ENCODE results near the gene S100A1. TPM values are rescaled to one million over a fixed set of nuclear protein-coding genes. Genes with fewer than 3 reads are reported as not detected.

S100A1 gene
- total RNA-seq, 1 donor from 2014 or later, result 0.58 TPM

DNA sequence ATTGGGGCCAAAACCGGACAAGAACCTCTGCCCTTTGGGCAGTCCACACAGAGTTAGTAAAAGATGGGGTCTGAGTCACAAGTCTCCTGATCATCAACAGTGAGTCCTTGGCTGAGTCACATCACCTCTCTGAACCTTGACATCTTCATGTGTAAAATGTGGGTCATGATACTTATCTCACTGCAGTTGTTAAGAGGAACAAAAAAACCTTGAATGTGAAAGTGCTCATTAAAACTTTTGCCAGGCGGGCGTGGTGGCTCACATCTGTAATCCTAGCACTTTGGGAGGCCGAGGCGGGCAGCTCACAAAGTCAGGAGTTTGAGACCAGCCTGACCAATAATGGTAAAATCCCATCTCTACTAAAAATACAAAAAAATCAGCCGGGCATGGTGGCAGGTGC is 31.0 kb upstream of the S100A1 start:
- no peak for DNase-seq (ENCODE audit: low spot score in 2 of 2, unreplicated experiment in 2 of 2)
- H3K27me3 Mint-ChIP-seq (ENCODE audit: low read depth), result no peaks in the 10 kb centered on the region
- peaks cover 6% of the 10 kb centered on the region for H3K4me1 Mint-ChIP-seq
- no peaks in the 10 kb centered on the region for H3K9me3 Mint-ChIP-seq
- H3K36me3 Mint-ChIP-seq, result no peaks in the 10 kb centered on the region
- TF ChIP-seq, protein P1, sequence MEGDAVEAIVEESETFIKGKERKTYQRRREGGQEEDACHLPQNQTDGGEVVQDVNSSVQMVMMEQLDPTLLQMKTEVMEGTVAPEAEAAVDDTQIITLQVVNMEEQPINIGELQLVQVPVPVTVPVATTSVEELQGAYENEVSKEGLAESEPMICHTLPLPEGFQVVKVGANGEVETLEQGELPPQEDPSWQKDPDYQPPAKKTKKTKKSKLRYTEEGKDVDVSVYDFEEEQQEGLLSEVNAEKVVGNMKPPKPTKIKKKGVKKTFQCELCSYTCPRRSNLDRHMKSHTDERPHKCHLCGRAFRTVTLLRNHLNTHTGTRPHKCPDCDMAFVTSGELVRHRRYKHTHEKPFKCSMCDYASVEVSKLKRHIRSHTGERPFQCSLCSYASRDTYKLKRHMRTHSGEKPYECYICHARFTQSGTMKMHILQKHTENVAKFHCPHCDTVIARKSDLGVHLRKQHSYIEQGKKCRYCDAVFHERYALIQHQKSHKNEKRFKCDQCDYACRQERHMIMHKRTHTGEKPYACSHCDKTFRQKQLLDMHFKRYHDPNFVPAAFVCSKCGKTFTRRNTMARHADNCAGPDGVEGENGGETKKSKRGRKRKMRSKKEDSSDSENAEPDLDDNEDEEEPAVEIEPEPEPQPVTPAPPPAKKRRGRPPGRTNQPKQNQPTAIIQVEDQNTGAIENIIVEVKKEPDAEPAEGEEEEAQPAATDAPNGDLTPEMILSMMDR (IDR thresholded peaks at IDR 0.05; ENCODE audit: unreplicated experiment), result no peak
- H3K4me3 Mint-ChIP-seq, result no peak overlapping the region
- H3K27ac Mint-ChIP-seq, result no peak overlapping the region

DNA sequence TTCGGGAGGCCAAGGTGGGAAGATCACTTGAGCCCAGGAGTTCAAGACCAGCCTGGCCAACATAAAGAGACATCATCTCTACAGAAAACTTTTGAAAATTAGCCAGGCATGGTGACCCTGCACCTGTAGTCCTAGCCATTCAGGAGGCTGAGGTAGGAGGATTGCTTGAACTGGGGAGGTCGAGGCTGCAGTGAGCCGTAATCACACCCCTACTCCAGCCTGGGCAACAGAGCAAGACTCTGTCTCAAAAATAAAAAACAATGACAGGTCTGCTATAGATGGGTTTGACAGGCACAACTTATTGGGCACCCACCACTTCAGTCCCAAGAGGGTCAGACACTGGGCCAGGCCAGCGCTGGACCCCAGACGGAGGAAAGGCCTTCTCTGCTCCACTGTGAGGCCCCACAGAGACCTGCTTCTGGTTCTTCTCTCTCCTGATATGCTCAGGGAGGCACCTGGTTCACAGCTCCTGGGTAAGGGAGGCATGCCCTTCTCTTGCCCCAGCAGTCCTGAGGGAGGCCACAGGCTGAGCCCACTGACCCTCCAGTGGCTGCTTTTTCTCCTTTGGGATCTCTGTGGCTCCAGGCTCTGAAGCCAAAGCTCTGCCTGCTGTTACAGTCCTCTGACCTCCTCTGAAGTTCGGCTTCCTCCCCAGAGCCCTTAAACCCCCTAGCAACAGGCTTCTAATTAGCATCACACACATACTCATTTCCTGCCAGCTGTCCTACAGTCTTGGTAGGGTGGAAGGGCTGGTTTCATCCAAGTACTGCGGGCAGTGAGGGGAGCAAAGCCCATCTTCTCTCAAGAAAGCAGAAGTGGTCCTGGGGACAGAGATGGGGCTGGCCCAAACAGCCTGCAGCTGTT is 29.7 kb upstream of the S100A1 start:
- Mint-ChIP-seq H3K27me3 (ENCODE audit: low read depth) (no peaks in the 10 kb centered on the region), H3K27ac (no peak overlapping the region), H3K4me3 (no peak overlapping the region), H3K9me3 (no peaks in the 10 kb centered on the region), H3K4me1 (peaks cover 3% of the 10 kb centered on the region), H3K36me3 (no peaks in the 10 kb centered on the region)
- DNase-seq (ENCODE audit: low spot score in 2 of 2, unreplicated experiment in 2 of 2), result no peak
- TF ChIP-seq, protein P1 (IDR thresholded peaks at IDR 0.05; ENCODE audit: unreplicated experiment), result no peak

DNA sequence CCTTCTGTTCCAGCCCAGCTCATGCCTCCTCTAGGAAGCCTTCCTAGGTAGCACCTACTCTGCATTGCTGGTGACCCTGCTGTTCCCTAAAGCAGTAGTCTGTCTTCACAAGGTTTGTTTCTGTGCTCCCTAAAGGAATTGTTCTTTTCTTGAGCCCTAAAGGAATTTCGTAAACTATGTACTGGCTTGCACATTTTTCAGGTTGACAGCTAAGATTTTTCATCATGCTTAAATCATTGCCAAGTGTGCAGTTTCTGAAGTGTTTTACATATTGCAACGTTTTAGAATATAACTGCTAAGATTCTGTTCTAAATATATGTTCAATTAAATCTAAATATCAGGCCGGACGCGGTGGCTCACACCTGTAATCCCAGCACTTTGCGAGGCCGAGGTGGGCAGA is 28.4 kb upstream of the S100A1 start:
- Mint-ChIP-seq H3K9me3 (no peaks in the 10 kb centered on the region), H3K36me3 (no peaks in the 10 kb centered on the region), H3K4me3 (no peak overlapping the region), H3K27ac (no peak overlapping the region), H3K27me3 (ENCODE audit: low read depth) (no peaks in the 10 kb centered on the region), H3K4me1 (peaks cover 3% of the 10 kb centered on the region)
- DNase-seq (ENCODE audit: low spot score in 2 of 2, unreplicated experiment in 2 of 2), result no peak
- TF ChIP-seq, protein P1 (IDR thresholded peaks at IDR 0.05; ENCODE audit: unreplicated experiment), result no peak

DNA sequence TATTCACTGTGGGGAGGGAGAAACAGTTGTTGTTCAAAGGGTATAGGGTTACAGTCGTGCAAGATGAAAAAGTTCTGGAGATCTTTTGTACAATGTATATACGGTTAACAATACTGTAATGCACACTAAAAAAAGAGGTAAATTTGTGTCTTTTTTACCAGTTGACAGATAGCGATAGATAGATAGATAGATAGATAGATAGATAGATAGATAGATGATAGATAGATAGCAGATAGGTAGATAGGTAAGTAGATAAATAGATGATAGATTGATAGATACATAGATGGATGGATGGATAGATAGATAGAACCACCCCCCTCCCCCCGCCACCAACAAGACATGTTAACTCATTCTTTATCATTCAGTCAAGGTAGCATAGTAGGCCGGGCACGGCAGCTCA is 25.5 kb upstream of the S100A1 start:
- H3K27me3 Mint-ChIP-seq (ENCODE audit: low read depth), result no peaks in the 10 kb centered on the region
- TF ChIP-seq, protein P1 (IDR thresholded peaks at IDR 0.05; ENCODE audit: unreplicated experiment), result no peak
- H3K27ac Mint-ChIP-seq, result no peak overlapping the region
- H3K36me3 Mint-ChIP-seq, result peaks cover 3% of the 10 kb centered on the region
- DNase-seq (ENCODE audit: low spot score in 2 of 2, unreplicated experiment in 2 of 2), result no peak
- no peak overlapping the region for H3K4me3 Mint-ChIP-seq
- no peaks in the 10 kb centered on the region for H3K9me3 Mint-ChIP-seq
- H3K4me1 Mint-ChIP-seq, result peaks cover 6% of the 10 kb centered on the region

DNA sequence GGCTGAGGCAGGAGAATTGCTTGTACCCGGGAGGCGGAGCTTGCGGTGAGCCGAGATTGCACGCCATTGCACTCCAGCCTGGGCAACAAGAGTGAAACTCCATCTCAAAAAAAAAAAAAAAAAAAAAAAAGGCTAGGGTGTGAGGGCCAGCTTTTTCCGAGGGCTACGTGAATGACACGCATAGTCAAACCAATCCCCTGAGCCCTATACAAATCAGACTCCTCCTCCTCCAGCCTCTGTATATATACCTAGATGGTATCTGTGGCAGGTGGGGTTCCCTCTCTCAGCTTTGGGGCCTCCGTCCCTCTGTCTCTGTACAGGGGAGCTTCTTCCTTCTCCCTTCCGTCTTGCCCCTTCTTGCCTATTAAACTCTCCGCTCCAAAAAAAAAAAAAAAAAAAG is 22.0 kb upstream of the S100A1 start:
- H3K27me3 Mint-ChIP-seq (ENCODE audit: low read depth), result no peaks in the 10 kb centered on the region
- H3K36me3 Mint-ChIP-seq, result peaks cover 3% of the 10 kb centered on the region
- peaks cover 36% of the 10 kb centered on the region for H3K4me1 Mint-ChIP-seq
- TF ChIP-seq, protein P1 (IDR thresholded peaks at IDR 0.05; ENCODE audit: unreplicated experiment), result no peak
- no peaks in the 10 kb centered on the region for H3K9me3 Mint-ChIP-seq
- H3K4me3 Mint-ChIP-seq, result no peak overlapping the region
- no peak for DNase-seq (ENCODE audit: low spot score in 2 of 2, unreplicated experiment in 2 of 2)
- H3K27ac Mint-ChIP-seq, result no peak overlapping the region
